BE2C (cell line): Measurements from ENCODE around the gene CCDC33.

Experiments used
- DNase-seq: peaks from one replicate; pipeline ENCODE4 v3.0.0-alpha.2; 2020
- H3K27me3 ChIP-seq: fragments of 250-450 bp; sonication (Bioruptor Pico); 2 replicates; pipeline ENCODE4 v1.5.1; 2020; ENCODE audit warnings: mild to moderate bottlenecking
- H3K36me3 ChIP-seq: fragments of 250-450 bp; sonication (Bioruptor Pico); 2 replicates; pipeline ENCODE4 v1.5.1; 2020; ENCODE audit warnings: mild to moderate bottlenecking
- H3K4me1 ChIP-seq: fragments of 250-450 bp; sonication (Bioruptor Pico); 2 replicates; pipeline ENCODE4 v1.5.1; 2020
- H3K4me3 ChIP-seq: 2 replicates; pipeline ENCODE4 v1.5.1; 2011; ENCODE audit warnings: low read depth, low read length
- H3K9me3 ChIP-seq: fragments of 250-450 bp; sonication (Bioruptor Pico); 2 replicates; pipeline ENCODE4 v1.5.1; 2020
- CTCF ChIP-seq: IDR thresholded peaks from 2 replicates; pipeline ENCODE4 v1.5.1; 2012; ENCODE audit warnings: mild to moderate bottlenecking, low read depth, low read length

The CCDC33 gene

GRCh38 chr15:74319596-74320351 lies 83.6 kb downstream of the CCDC33 start:
- Histone ChIP-seq H3K27me3 (no peaks in the 10 kb centered on the region), H3K9me3 (0 out of 2 replicates have a peak, but pooled peaks cover 3% of the 10 kb centered on the region), H3K4me3 (no peak overlapping the region), H3K36me3 (no peaks in the 10 kb centered on the region), H3K4me1 (peaks cover 51% of the 10 kb centered on the region)
- no peak for DNase-seq
- no peak for TF ChIP-seq CTCF

GRCh38 chr15:74320352-74321247 lies 84.5 kb downstream of the CCDC33 start:
- no peak overlapping the region for H3K4me3 ChIP-seq
- peak; percentile 91 for DNase-seq
- TF ChIP-seq CTCF: peak; percentile 95
- H3K4me1 ChIP-seq: peaks cover 47% of the 10 kb centered on the region
- H3K9me3 ChIP-seq: 0 out of 2 replicates have a peak, but pooled peaks cover 3% of the 10 kb centered on the region
- H3K36me3 ChIP-seq: no peaks in the 10 kb centered on the region
- no peaks in the 10 kb centered on the region for H3K27me3 ChIP-seq

- H3K4me1 ChIP-seq: peaks cover 30% of the 10 kb centered on the region
- H3K36me3 ChIP-seq: no peaks in the 10 kb centered on the region
- H3K27me3 ChIP-seq: no peaks in the 10 kb centered on the region
- 0 out of 2 replicates have a peak, but pooled peaks cover 3% of the 10 kb centered on the region for H3K9me3 ChIP-seq
- H3K4me3 ChIP-seq: no peak overlapping the region
- DNase-seq: peak; percentile 82
- peak; percentile 93 for TF ChIP-seq CTCF
Observed at GRCh38 chr15:74322558-74323180, 86.5 kb downstream of the CCDC33 start.

GRCh38 chr15:74324714-74325113 lies 88.6 kb downstream of the CCDC33 start:
- Histone ChIP-seq H3K36me3 (no peaks in the 10 kb centered on the region; the same call in 1 of the 2 replicates), H3K27me3 (no peaks in the 10 kb centered on the region), H3K4me3 (no peak overlapping the region), H3K4me1 (peaks cover 12% of the 10 kb centered on the region), H3K9me3 (0 out of 2 replicates have a peak, but pooled peaks cover 3% of the 10 kb centered on the region)
- no peak for DNase-seq
- TF ChIP-seq CTCF: no peak

GRCh38 chr15:74326746-74327145 lies 90.6 kb downstream of the CCDC33 start:
- H3K27me3 ChIP-seq: no peaks in the 10 kb centered on the region
- no peaks in the 10 kb centered on the region; the same call in 1 of the 2 replicates for H3K4me1 ChIP-seq
- H3K9me3 ChIP-seq: no peaks in the 10 kb centered on the region
- DNase-seq: no peak
- TF ChIP-seq CTCF: no peak
- no peak overlapping the region for H3K4me3 ChIP-seq
- no peaks in the 10 kb centered on the region; the same call in 1 of the 2 replicates for H3K36me3 ChIP-seq
